ENCODE measurements around the gene PTHLH.

DNA sequence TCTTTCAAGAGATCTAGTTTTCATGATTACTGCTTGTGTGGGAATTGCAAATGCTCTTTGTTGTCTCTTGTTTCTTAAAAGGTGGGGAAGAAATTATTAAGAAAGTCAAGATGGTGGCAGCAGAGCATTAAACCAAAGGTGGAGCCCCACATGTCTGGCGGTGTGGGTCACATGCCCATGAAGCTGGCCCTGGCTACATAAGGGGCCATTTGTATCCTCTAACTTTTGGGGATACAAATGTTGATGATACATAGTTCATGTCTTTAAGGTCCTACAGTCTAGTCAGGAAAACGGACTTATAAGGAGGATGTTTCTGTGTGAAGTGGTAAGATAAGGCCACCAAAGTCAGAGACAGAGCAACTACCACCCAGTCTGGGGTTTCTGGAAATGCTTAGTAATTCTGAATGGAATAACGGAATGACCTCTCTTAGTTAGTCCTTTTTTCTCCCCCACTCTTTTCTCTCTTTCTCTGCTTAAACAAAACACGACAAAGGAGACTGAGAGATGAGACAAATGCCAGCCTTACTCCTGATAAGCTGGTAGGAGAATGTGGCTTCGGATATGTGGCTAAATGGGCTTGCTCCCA lies 39.9 kb upstream of the PTHLH start:
- TF ChIP-seq, protein P1, sequence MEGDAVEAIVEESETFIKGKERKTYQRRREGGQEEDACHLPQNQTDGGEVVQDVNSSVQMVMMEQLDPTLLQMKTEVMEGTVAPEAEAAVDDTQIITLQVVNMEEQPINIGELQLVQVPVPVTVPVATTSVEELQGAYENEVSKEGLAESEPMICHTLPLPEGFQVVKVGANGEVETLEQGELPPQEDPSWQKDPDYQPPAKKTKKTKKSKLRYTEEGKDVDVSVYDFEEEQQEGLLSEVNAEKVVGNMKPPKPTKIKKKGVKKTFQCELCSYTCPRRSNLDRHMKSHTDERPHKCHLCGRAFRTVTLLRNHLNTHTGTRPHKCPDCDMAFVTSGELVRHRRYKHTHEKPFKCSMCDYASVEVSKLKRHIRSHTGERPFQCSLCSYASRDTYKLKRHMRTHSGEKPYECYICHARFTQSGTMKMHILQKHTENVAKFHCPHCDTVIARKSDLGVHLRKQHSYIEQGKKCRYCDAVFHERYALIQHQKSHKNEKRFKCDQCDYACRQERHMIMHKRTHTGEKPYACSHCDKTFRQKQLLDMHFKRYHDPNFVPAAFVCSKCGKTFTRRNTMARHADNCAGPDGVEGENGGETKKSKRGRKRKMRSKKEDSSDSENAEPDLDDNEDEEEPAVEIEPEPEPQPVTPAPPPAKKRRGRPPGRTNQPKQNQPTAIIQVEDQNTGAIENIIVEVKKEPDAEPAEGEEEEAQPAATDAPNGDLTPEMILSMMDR (IDR thresholded peaks at IDR 0.05): no peak
- TF ChIP-seq TCF7L2 (IDR thresholded peaks at IDR 0.05; ENCODE audit: low read depth, low read length): no peak

Data from Panc1 (cell line).